NCI-H345 treated with DMSO at 0.1 percent for 48 hours (cell line): ENCODE measurements around the gene NKAIN2.
A peak's percentile ranks its signal among the peaks of the same experiment; 100 is the strongest.
"Not testable (repeated sequence)": the region's sequence is repeated elsewhere in the genome, so short reads cannot be mapped to it uniquely, and the experiment has no call there.

Experiments
- DNase-seq: peaks from one replicate; lab custom pipeline; 2025; ENCODE audit not compliant: unreplicated experiment; lab: John Stamatoyannopoulos, UW

NKAIN2 gene

GRCh38 chr6:123888771-123889513 is 85.3 kb downstream of the NKAIN2 start:
- DNase-seq, result no peak

GRCh38 chr6:123895346-123895745 is 91.7 kb downstream of the NKAIN2 start:
- no peak for DNase-seq

- no peak for DNase-seq
These were observed 92.1 kb downstream of the NKAIN2 start for GRCh38 chr6:123895806-123896205.

- no peak for DNase-seq
These were observed 93.2 kb downstream of the NKAIN2 start for GRCh38 chr6:123896869-123897268.

- DNase-seq, result no peak
These were observed 94.3 kb downstream of the NKAIN2 start for GRCh38 chr6:123897965-123898364.

GRCh38 chr6:123898665-123899064 is 95.0 kb downstream of the NKAIN2 start:
- no peak for DNase-seq

GRCh38 chr6:123899745-123900144 is 96.1 kb downstream of the NKAIN2 start:
- no peak for DNase-seq

GRCh38 chr6:123901436-123901835 is 97.8 kb downstream of the NKAIN2 start:
- no peak for DNase-seq

GRCh38 chr6:123902738-123903313 is 99.2 kb downstream of the NKAIN2 start:
- no peak for DNase-seq

GRCh38 chr6:123904228-123904627 is 100.6 kb downstream of the NKAIN2 start:
- DNase-seq, result no peak

- DNase-seq, result no peak
These were observed 105.1 kb downstream of the NKAIN2 start for GRCh38 chr6:123908797-123909196.

- peak; percentile 26 for DNase-seq
These were observed 106.3 kb downstream of the NKAIN2 start for GRCh38 chr6:123909989-123910388.

- no peak for DNase-seq
These were observed 110.2 kb downstream of the NKAIN2 start for GRCh38 chr6:123913863-123914262.

- DNase-seq, result not testable (repeated sequence)
These were observed 119.7 kb downstream of the NKAIN2 start for GRCh38 chr6:123923379-123923778.

- peak; percentile 15 for DNase-seq
These were observed 121.7 kb downstream of the NKAIN2 start for GRCh38 chr6:123925350-123925749.

GRCh38 chr6:123925842-123926399 is 122.3 kb downstream of the NKAIN2 start:
- DNase-seq, result no peak

GRCh38 chr6:123928529-123928928 is 124.9 kb downstream of the NKAIN2 start:
- no peak for DNase-seq

GRCh38 chr6:123931928-123932327 is 128.3 kb downstream of the NKAIN2 start:
- DNase-seq, result no peak

GRCh38 chr6:123940551-123940950 is 136.9 kb downstream of the NKAIN2 start:
- no peak for DNase-seq

- no peak for DNase-seq
These were observed 138.2 kb downstream of the NKAIN2 start for GRCh38 chr6:123941855-123942254.

- DNase-seq, result no peak
These were observed 141.7 kb downstream of the NKAIN2 start for GRCh38 chr6:123945386-123945785.

- no peak for DNase-seq
These were observed 150.3 kb downstream of the NKAIN2 start for GRCh38 chr6:123953920-123954319.
